Fibroblast of pulmonary artery (primary cell): ENCODE results near the gene MAP4K4.

ENCODE experiments used
- DNase-seq: peaks from one replicate; pipeline ENCODE4 v3.0.0-alpha.2; 2010; ENCODE audit warnings: low read depth
- H3K4me3 ChIP-seq: replicated peaks from 2 replicates; pipeline ENCODE4 v1.5.1; 2011; ENCODE audit warnings: low read depth, mild to moderate bottlenecking, control low read depth, low read length, moderate library complexity
- TF ChIP-seq, protein P1 (sequence below): IDR thresholded peaks from 2 replicates; pipeline ENCODE4 v1.5.1; 2011; ENCODE audit warnings: mild to moderate bottlenecking, control low read depth, low read length, inconsistent platforms; ENCODE audit errors: missing control alignments

Gene MAP4K4

DNA sequence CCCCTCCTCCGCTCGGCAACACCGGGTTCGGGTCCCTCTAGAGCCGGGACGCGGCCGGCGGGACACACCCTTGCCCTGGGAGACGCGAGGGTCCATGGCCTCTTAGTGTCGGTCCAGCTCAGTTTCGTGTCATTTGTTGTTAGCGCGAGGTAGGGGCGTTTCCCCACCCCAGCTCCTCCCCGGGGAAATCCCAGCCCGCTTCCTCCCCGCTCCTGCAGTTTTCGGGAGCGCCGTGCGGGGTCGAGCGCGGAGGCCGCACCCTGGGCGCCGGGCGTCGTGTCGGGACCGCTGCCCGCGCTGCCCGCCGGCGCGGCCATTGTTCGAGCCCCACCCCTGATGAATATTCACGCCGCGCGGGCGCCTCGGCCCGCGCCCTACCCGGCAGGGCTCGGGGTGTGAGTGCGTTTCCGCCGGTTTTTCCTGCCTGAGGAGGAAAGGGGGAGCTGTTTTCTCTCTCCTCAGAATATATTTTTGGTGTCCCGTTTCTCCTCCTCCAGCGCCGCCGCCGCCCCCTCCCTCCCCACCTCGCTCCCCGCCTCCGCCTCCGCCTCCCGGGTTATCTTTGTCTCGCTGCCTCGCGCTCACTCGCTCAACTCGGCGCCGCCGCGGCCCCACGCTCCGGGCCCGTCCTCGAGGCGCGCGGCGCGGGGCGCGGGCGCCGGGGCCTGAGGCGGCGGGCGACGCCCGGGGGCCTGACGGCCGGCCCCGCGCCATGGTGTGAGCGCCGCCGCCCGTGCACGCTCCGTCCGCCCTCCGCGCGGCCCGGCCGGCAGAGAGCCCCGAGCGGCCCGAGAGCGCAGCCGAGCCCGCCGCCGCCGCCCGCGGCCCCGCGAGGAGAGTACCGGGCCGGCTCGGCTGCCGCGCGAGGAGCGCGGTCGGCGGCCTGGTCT, at the start of gene MAP4K4:
MAP4K4 (plus strand) TSS at position 584 of the 890 bp plus-strand sequence. CDS start 374 bp downstream, outside the sequence.
- TF ChIP-seq, protein P1, sequence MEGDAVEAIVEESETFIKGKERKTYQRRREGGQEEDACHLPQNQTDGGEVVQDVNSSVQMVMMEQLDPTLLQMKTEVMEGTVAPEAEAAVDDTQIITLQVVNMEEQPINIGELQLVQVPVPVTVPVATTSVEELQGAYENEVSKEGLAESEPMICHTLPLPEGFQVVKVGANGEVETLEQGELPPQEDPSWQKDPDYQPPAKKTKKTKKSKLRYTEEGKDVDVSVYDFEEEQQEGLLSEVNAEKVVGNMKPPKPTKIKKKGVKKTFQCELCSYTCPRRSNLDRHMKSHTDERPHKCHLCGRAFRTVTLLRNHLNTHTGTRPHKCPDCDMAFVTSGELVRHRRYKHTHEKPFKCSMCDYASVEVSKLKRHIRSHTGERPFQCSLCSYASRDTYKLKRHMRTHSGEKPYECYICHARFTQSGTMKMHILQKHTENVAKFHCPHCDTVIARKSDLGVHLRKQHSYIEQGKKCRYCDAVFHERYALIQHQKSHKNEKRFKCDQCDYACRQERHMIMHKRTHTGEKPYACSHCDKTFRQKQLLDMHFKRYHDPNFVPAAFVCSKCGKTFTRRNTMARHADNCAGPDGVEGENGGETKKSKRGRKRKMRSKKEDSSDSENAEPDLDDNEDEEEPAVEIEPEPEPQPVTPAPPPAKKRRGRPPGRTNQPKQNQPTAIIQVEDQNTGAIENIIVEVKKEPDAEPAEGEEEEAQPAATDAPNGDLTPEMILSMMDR, result peak; percentile 21

DNA sequence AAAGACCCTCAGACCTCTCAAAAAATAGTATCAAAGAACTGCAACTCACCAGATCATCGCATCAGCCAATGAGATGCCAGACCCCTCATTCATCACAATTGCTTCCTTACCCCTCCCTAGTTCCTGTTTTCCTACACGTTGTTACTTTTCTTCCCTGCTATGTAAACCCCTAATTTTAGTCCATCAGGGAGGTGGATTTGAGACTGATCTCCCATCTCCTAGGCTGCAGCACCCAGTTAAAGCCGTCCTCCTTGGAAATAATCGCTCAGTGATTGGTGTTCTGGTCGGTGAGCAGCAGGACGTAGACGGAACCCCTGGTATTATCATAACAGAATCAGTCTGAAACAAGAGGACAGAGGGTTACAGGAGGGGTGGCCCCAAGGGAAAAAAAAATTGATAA, 44.0 kb upstream of the MAP4K4 start:
- no peak for DNase-seq
- TF ChIP-seq, protein P1, result no peak
- H3K4me3 ChIP-seq, result no peak overlapping the region

More for the DNA sequence above, at the start of gene MAP4K4:
- peak within 1 kb of the TSS; percentile 96 for H3K4me3 ChIP-seq
- peak; percentile 86 for DNase-seq

DNA sequence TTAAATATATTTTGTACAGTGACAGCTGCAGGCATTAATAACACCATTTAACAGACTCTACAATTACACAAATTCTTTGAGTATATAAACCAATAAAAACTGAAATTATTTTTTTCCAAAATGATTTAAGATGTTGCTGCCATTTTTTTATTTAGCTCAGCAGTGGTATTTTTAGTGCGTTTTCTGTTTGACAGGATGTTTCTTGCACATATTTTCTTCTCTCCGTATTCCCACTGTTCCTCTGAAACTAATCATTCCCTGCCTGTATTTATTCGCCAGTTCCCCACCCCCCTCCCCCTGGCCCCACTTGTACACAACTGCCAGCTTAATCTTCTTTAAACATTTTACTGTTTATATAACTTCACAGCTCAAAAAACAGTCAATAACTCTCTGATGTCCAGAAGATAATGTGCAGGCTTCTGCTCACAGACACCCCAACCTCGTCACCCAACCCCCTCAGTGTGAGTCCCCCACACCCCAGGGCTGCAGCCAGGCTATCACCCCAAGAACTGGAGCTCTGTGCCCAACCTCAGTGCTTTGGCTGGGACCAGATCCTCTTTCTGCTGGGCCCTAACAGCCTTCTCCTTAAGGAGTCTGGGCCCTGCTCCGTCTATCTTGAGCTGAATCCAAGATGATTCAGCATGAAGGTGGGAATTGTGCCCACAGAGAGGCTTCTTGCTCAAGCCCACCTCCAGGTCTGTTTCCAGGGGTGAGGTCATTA, 41.6 kb upstream of the MAP4K4 start:
- DNase-seq, result peak; percentile 58

DNA sequence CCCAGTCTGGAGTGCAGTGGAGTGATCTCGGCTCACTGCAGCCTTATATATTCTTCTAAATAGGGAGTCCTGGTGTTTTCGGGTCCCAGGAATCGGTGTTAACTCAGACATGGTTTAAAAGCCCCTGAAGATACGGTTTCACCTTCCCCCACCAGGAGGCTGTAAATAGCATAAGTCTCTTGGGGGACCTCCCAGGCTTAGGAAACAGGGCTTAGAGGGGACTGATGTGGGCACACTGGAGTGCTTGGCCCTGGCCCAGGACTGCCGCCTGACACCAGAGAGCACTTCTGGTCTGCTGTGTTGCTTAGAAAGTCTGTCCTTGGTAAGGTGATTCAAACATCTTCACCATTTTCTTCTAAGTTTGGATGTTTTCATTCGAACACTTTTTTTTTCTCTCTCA, 39.7 kb upstream of the MAP4K4 start:
- no peak overlapping the region for H3K4me3 ChIP-seq
- no peak for DNase-seq
- TF ChIP-seq, protein P1, result no peak

More for the DNA sequence above, 41.6 kb upstream of the MAP4K4 start:
- no peak overlapping the region for H3K4me3 ChIP-seq
- TF ChIP-seq, protein P1, result no peak

DNA sequence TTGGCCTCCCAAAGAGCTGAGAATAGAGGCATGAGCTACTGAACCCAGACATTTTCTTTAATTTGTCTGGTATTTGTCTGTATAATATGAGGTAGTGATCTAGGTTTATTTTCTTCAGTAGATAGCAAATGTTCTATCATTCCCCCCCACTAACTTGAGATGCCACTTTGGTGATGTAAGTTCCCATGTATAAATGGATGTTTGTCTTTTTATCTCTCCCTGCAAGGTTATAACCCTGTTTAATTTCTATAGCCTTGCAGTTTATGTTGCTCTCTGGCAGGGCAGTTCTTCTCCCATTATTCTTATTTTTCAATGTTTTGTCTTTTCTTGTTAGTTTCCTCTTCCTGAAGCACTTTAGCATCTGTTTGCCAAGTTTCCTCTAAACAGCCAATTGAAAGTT, 39.1 kb upstream of the MAP4K4 start:
- no peak overlapping the region for H3K4me3 ChIP-seq
- no peak for DNase-seq
- TF ChIP-seq, protein P1, result no peak

DNA sequence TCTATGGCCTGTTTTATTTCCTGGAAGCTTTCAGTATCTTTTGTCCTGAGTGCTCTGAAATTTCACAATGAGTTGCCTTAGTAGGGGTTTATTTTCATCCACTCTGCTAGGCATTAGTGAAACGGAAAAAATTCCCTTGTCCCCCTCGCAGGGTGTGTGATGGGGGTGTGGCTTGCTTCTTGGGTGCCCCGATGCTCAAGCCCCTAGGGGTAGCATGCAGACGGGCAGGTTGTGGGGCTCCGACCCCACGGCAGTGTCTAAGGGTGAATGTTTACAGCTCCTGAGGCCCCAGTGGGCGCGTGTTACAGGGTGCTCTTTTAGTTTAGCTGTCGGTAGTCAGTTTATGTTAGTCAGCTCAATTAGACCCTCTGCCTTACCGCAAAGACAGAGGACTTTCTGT, 32.2 kb upstream of the MAP4K4 start:
- no peak overlapping the region for H3K4me3 ChIP-seq
- TF ChIP-seq, protein P1, result no peak
- DNase-seq, result no peak
